Ramos (cell line): ENCODE measurements around the gene WDR17.

Experiments used
- in situ Hi-C: fragments of 300-500 bp; cut with MboI; formaldehyde crosslinking; loops from one replicate; pipeline ENCODE4 v1.14.3; 2022; ENCODE audit warnings: low sequenced_read_pairs; ENCODE audit not compliant: unreplicated experiment

Gene WDR17

GRCh38 chr4:176077561-176077960 is 11.9 kb downstream of the WDR17 start:
- in situ Hi-C loops = no loop called here

- in situ Hi-C loops = no loop called here
Observed at GRCh38 chr4:176084769-176085168, 19.1 kb downstream of the WDR17 start.

GRCh38 chr4:176090115-176090514 is 24.5 kb downstream of the WDR17 start:
- in situ Hi-C loops = no loop called here

- in situ Hi-C loops = no loop called here
Observed at GRCh38 chr4:176099314-176099713, 33.7 kb downstream of the WDR17 start.

GRCh38 chr4:176102414-176103063 is 36.9 kb downstream of the WDR17 start:
- in situ Hi-C loops = no loop called here

DNA sequence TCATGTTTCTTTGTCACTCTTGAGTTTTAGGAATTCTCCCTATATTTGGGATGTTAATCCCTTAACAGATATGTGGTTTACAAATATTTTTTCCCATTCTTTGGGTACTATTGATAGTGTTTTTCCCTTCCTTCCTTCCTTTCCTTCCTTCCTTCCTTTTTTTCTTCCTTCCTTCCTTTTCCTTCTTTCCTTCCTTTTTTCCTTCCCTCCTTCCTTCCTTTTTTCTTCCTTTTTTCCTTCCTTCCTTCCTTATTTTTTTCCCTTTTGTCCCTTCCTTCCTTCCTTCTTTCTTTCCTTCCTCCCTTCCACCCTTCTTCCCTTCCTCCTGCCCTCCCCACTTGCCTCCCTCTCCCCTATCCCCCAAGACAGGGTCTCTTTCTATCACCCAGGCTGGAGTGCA is 42.1 kb downstream of the WDR17 start:
- in situ Hi-C loops = no loop called here

DNA sequence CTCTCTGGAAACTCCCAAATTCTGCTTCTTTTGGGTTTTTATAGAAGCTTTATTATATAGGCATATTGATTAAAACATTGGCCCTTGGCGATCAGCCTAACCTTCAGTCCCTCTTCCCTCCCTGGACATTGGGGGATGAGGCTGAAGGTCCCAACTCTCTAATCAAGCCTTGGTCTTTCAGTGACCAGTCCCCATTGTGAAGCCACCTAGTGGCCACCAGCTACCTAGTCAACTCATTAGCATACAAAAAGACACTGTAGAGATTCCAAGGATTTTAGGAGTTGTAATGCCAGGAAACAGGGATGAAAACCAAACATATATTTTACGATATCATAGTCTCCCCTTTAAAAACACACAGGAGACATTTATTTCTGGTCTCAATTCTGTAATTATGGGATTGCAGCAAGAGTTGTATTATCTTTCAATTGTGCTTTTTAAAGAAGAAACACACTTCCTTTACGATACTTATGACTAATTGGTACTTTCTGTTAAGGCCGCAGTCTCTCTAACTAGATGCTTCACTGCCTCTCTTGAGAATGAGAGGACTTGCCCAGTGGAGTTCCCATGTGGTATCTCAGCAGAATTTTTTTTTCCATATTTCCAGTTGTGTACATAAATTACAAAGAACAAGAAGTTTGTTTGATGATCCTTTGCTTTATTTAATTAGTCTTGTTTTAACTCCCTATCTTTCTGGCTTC is 58.2 kb downstream of the WDR17 start:
- in situ Hi-C loops = no loop called here

DNA sequence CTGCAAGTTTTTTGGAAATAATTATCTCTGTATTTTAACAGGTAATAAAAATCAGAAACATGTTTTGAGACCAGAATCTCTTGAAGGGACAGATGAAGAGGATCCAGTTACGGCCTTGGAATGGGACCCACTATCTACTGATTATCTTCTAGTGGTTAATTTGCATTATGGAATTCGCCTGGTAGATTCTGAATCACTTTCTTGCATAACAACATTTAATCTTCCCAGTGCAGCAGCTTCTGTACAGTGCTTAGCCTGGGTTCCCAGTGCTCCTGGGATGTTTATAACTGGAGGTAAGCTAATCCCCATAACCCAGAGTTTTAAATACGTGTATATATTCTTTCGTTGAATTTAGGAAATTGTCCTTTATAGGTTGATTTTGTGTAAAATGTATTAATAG is 59.4 kb downstream of the WDR17 start:
- in situ Hi-C loops = no loop called here

DNA sequence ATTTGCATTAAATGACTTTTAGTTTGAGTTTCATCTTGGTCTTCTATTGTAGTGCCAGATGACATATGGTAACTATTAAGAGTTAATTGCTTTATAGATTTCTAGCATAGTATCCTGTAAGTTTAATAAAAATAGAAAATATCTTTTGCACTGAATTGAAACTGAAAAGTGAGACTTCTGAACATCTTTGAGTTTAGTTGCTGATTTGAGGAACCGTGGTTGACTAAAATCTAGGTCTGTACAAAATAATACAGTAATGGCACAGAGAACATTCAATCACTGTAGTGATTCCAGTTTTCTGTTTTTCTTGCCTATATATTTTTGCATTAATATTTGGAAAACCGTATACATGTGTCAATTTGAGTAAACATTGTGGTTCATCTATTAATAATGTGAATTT is 69.0 kb downstream of the WDR17 start:
- in situ Hi-C loops = no loop called here

GRCh38 chr4:176137631-176138030 is 72.0 kb downstream of the WDR17 start:
- in situ Hi-C loops = no loop called here

- in situ Hi-C loops = no loop called here
Observed at GRCh38 chr4:176139518-176139917, 73.9 kb downstream of the WDR17 start.

DNA sequence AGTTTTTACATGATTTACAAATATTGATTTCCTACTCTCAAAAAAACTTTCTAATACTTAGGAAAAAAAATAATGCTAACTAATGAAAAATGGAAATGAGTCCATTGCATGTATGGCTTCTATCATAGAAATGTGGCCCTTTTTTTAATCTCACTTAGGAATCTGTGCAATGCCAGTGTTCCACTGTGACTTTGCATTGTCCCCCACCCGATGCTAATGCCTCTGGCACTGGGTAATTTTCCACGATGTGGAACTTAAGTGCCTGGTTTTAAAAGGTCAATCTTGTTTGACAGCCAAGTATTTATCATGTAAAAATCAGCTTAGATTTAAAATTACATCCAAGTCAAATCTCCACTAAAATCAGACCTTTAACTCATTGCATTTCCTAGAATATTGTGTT is 76.6 kb downstream of the WDR17 start:
- in situ Hi-C loops = no loop called here

- in situ Hi-C loops = no loop called here
Observed at GRCh38 chr4:176149680-176150355, 84.2 kb downstream of the WDR17 start.

DNA sequence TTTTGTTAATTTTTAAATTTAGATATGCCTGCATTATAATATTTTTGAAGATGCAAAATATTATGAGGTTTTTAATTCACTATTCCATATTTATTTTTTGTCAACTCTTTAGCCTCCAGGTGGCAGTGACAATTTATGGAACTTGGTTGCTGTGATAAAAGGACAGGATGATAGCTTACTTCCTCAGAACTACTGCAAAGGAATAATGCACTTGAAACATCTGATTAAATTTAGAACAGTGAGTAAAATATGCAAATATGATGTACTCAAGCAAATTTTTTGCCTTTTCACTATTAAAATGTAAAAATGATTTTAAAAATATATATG is 84.7 kb downstream of the WDR17 start:
- in situ Hi-C loops = no loop called here

DNA sequence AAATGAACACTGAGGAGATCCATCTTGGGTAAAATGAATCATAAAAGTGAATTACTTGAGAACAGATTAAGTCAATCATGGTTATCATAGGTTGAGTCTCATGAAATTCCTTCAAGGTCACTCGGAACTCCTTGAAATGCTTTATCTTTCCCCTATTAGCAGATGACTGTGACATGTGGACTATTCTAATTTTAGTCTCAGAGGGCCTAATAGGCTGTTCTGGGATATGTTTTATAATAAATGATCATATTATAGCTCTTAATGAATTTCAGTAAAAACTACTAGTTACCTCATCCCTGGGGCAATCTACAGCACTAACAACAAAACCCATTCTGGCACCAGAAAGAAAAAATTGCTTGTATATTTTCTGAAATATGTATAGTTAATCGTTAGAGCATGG is 85.1 kb downstream of the WDR17 start:
- in situ Hi-C loops = no loop called here

DNA sequence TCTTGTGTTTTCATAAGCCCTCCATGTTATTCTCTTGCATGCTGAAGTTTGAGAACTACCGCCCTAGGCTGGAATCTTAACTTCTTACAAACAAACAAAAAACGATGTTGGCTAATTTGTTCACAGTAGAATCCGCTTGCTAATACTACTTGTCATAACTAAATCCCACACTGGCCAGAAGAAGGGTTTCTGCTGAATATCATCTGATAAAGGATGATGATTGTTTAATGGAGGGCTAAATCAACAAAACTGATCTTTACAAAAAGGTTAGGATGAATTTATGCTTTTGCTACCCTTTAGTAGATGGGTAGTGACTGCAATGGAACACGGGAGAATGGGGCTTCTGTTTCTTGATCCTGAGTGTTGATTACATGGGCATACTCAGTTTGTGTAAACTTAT is 87.5 kb downstream of the WDR17 start:
- in situ Hi-C loops = no loop called here

- in situ Hi-C loops = no loop called here
Observed at GRCh38 chr4:176156656-176157055, 91.0 kb downstream of the WDR17 start.

GRCh38 chr4:176163041-176163440 is 97.4 kb downstream of the WDR17 start:
- in situ Hi-C loops = no loop called here

DNA sequence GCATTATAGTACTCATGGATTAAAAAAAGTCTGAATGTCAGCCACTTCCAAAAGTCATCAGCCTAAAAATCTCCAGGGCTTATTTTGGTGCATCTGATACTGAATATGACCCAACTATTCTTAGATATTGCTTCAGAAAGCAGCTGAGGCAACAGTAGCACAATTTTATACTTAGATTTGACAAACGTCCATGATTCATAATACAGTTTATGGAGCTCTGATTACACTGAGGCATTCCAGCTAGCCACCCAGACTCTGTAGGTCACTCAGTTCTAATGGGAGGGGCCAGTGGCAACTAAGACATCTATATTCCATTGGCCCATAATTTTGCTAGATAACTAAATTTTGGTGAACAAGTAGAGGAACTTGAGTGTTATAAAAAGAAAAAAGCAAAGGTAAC is 119.4 kb downstream of the WDR17 start:
- in situ Hi-C loops = no loop called here

- in situ Hi-C loops = no loop called here
Observed at GRCh38 chr4:176186067-176186466, 120.4 kb downstream of the WDR17 start.

- in situ Hi-C loops = no loop called here
Observed at GRCh38 chr4:176186671-176187395, 121.2 kb downstream of the WDR17 start.
